Measurements from ENCODE around the gene GGCT.

DNA sequence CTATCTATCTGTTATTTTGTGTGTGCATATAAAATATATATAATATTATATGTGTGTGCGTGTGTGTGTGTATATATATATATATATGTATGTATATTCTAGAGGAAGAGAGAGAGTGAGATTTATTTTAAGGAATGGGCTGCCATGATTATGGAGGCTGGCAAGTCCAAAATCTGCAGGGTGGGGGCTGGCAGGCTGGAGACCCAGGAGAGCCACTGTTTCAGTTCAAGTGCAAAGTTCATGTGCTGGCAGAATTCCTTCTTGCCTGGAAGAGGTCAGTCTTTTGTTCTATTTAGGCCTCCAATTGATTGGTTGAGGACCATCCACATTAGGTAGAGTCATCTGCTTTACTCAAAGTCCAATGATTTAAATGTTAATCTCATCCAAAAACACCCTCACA, 47.7 kb upstream of the GGCT start:
- TF ChIP-seq POLR2AphosphoS5 (IDR thresholded peaks at IDR 0.05; ENCODE audit: low read depth, low read length), result no peak
- TF ChIP-seq, protein P1, sequence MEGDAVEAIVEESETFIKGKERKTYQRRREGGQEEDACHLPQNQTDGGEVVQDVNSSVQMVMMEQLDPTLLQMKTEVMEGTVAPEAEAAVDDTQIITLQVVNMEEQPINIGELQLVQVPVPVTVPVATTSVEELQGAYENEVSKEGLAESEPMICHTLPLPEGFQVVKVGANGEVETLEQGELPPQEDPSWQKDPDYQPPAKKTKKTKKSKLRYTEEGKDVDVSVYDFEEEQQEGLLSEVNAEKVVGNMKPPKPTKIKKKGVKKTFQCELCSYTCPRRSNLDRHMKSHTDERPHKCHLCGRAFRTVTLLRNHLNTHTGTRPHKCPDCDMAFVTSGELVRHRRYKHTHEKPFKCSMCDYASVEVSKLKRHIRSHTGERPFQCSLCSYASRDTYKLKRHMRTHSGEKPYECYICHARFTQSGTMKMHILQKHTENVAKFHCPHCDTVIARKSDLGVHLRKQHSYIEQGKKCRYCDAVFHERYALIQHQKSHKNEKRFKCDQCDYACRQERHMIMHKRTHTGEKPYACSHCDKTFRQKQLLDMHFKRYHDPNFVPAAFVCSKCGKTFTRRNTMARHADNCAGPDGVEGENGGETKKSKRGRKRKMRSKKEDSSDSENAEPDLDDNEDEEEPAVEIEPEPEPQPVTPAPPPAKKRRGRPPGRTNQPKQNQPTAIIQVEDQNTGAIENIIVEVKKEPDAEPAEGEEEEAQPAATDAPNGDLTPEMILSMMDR (IDR thresholded peaks at IDR 0.05), result no peak
- TF ChIP-seq, protein P2, sequence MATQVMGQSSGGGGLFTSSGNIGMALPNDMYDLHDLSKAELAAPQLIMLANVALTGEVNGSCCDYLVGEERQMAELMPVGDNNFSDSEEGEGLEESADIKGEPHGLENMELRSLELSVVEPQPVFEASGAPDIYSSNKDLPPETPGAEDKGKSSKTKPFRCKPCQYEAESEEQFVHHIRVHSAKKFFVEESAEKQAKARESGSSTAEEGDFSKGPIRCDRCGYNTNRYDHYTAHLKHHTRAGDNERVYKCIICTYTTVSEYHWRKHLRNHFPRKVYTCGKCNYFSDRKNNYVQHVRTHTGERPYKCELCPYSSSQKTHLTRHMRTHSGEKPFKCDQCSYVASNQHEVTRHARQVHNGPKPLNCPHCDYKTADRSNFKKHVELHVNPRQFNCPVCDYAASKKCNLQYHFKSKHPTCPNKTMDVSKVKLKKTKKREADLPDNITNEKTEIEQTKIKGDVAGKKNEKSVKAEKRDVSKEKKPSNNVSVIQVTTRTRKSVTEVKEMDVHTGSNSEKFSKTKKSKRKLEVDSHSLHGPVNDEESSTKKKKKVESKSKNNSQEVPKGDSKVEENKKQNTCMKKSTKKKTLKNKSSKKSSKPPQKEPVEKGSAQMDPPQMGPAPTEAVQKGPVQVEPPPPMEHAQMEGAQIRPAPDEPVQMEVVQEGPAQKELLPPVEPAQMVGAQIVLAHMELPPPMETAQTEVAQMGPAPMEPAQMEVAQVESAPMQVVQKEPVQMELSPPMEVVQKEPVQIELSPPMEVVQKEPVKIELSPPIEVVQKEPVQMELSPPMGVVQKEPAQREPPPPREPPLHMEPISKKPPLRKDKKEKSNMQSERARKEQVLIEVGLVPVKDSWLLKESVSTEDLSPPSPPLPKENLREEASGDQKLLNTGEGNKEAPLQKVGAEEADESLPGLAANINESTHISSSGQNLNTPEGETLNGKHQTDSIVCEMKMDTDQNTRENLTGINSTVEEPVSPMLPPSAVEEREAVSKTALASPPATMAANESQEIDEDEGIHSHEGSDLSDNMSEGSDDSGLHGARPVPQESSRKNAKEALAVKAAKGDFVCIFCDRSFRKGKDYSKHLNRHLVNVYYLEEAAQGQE (IDR thresholded peaks at IDR 0.05; ENCODE audit: insufficient read depth in 1 of 2, low read depth in 2 of 2, low read length in 1 of 2), result no peak

All from Panc1 (cell line).